ENCODE measurements around the gene CACNA2D3. TPM values are rescaled to one million over a fixed set of nuclear protein-coding genes. Genes with fewer than 3 reads are reported as not detected.

The CACNA2D3 gene
- total and polyA plus RNA-seq, 4 donors = 0.38 to 2.5 (median 1.1) TPM

GRCh38 chr3:54619053-54619452 is 496.7 kb downstream of the CACNA2D3 start:
- H3K9me3 ChIP-seq (ENCODE audit: control insufficient read depth in 4 of 4, insufficient read depth in 3 of 4, low read length in 3 of 4) = no peaks in the 10 kb centered on the region
- 85 to 95% methylated on average over 4 of the region's 4 CpGs for WGBS, 2 donors
- no peaks in the 10 kb centered on the region for H3K36me3 ChIP-seq (ENCODE audit: control insufficient read depth in 4 of 4, insufficient read depth in 4 of 4, low read length in 4 of 4)
- no peak overlapping the region for H3K9ac ChIP-seq (ENCODE audit: insufficient read depth in 1 of 2, low read length in 2 of 2)
- no peak for ATAC-seq (ENCODE audit: insufficient read depth, low FRiP score)
- TF ChIP-seq CTCF (IDR thresholded peaks at IDR 0.05; ENCODE audit: control extremely low read depth, extremely low read depth) = no peak
- H3K4me1 ChIP-seq (ENCODE audit: control insufficient read depth in 5 of 5, insufficient read depth in 5 of 5, low read length in 5 of 5) = no peaks in the 10 kb centered on the region
- no peak overlapping the region for H3K27ac ChIP-seq (ENCODE audit: low read depth in 1 of 2, low read length in 1 of 2)
- peaks cover 0 to 3% (median 3%) of the 10 kb centered on the region in 3 donors for H3K27me3 ChIP-seq (ENCODE audit: control insufficient read depth in 3 of 3, insufficient read depth in 3 of 3, low read length in 2 of 3)
- DNase-seq = no peak
- H3K4me3 ChIP-seq = no peak overlapping the region

GRCh38 chr3:54619531-54619930 is 497.2 kb downstream of the CACNA2D3 start:
- Histone ChIP-seq H3K27ac (ENCODE audit: low read depth in 1 of 2, low read length in 1 of 2) (no peak overlapping the region), H3K4me3 (no peak overlapping the region), H3K36me3 (ENCODE audit: control insufficient read depth in 4 of 4, insufficient read depth in 4 of 4, low read length in 4 of 4) (no peaks in the 10 kb centered on the region), H3K4me1 (ENCODE audit: control insufficient read depth in 5 of 5, insufficient read depth in 5 of 5, low read length in 5 of 5) (no peaks in the 10 kb centered on the region), H3K9ac (ENCODE audit: insufficient read depth in 1 of 2, low read length in 2 of 2) (no peak overlapping the region), H3K9me3 (ENCODE audit: control insufficient read depth in 4 of 4, insufficient read depth in 3 of 4, low read length in 3 of 4) (no peaks in the 10 kb centered on the region), H3K27me3 (ENCODE audit: control insufficient read depth in 3 of 3, insufficient read depth in 3 of 3, low read length in 2 of 3) (peaks cover 0 to 3% (median 3%) of the 10 kb centered on the region in 3 donors)
- ATAC-seq (ENCODE audit: insufficient read depth, low FRiP score) (no peak), DNase-seq (no peak)
- TF ChIP-seq CTCF (IDR thresholded peaks at IDR 0.05; ENCODE audit: control extremely low read depth, extremely low read depth) = no peak
- WGBS, 2 donors = 67 to 73% methylated on average over 3 of the region's 3 CpGs

- no peak overlapping the region for H3K9ac ChIP-seq (ENCODE audit: insufficient read depth in 1 of 2, low read length in 2 of 2)
- H3K9me3 ChIP-seq (ENCODE audit: control insufficient read depth in 4 of 4, insufficient read depth in 3 of 4, low read length in 3 of 4) = peaks cover 0 to 2% (median 0%) of the 10 kb centered on the region in 4 donors
- no peak for TF ChIP-seq CTCF (IDR thresholded peaks at IDR 0.05; ENCODE audit: control extremely low read depth, extremely low read depth)
- peaks cover 0 to 3% (median 3%) of the 10 kb centered on the region in 3 donors for H3K27me3 ChIP-seq (ENCODE audit: control insufficient read depth in 3 of 3, insufficient read depth in 3 of 3, low read length in 2 of 3)
- ATAC-seq (ENCODE audit: insufficient read depth, low FRiP score) (no peak), DNase-seq (no peak)
- H3K27ac ChIP-seq (ENCODE audit: low read depth in 1 of 2, low read length in 1 of 2) = no peak overlapping the region
- 77 to 79% methylated on average over 8 of the region's 8 CpGs for WGBS, 2 donors
- H3K4me1 ChIP-seq (ENCODE audit: control insufficient read depth in 5 of 5, insufficient read depth in 5 of 5, low read length in 5 of 5) = no peaks in the 10 kb centered on the region
- no peaks in the 10 kb centered on the region for H3K36me3 ChIP-seq (ENCODE audit: control insufficient read depth in 4 of 4, insufficient read depth in 4 of 4, low read length in 4 of 4)
- H3K4me3 ChIP-seq = no peak overlapping the region
These were observed 498.8 kb downstream of the CACNA2D3 start for GRCh38 chr3:54621184-54621583.

- ATAC-seq (ENCODE audit: insufficient read depth, low FRiP score) = no peak
- no peak overlapping the region for H3K9ac ChIP-seq (ENCODE audit: insufficient read depth in 1 of 2, low read length in 2 of 2)
These were observed 500.3 kb downstream of the CACNA2D3 start for GRCh38 chr3:54622678-54623077.

More at GRCh38 chr3:54622678-54623077, 500.3 kb downstream of the CACNA2D3 start:
- Histone ChIP-seq H3K4me1 (ENCODE audit: control insufficient read depth in 5 of 5, insufficient read depth in 5 of 5, low read length in 5 of 5) (no peaks in the 10 kb centered on the region), H3K9me3 (ENCODE audit: control insufficient read depth in 4 of 4, insufficient read depth in 3 of 4, low read length in 3 of 4) (peaks cover 0 to 5% (median 0%) of the 10 kb centered on the region in 4 donors), H3K27me3 (ENCODE audit: control insufficient read depth in 3 of 3, insufficient read depth in 3 of 3, low read length in 2 of 3) (peaks cover 0 to 3% (median 3%) of the 10 kb centered on the region in 3 donors), H3K36me3 (ENCODE audit: control insufficient read depth in 4 of 4, insufficient read depth in 4 of 4, low read length in 4 of 4) (no peaks in the 10 kb centered on the region), H3K27ac (ENCODE audit: low read depth in 1 of 2, low read length in 1 of 2) (no peak overlapping the region), H3K4me3 (no peak overlapping the region)
- WGBS, 2 donors = 86 to 92% methylated on average over 11 of the region's 11 CpGs
- no peak for DNase-seq
- no peak for TF ChIP-seq CTCF (IDR thresholded peaks at IDR 0.05; ENCODE audit: control extremely low read depth, extremely low read depth)
